GM18505 (cell line): ENCODE results near the gene VSIG10.

Source experiments
- ATAC-seq: cut with Tn5 transposase; IDR thresholded peaks from one replicate; pipeline ENCODE4 v1.9.1; 2021; ENCODE audit not compliant: unreplicated experiment
- POLR2A ChIP-seq: IDR thresholded peaks from 4 replicates; pipeline ENCODE4 v1.6.1; 2011; ENCODE audit warnings: borderline replicate concordance; ENCODE audit not compliant: insufficient read depth, insufficient read length; ENCODE audit errors: extremely low read depth

The VSIG10 gene

GRCh38 chr12:118060301-118061010 lies 43.4 kb downstream of the VSIG10 start:
- ATAC-seq: peak; percentile 27
- TF ChIP-seq POLR2A: no peak

- no peak for TF ChIP-seq POLR2A
- no peak for ATAC-seq
Measured at GRCh38 chr12:118059341-118060191, 44.2 kb downstream of the VSIG10 start.

- TF ChIP-seq POLR2A: no peak
- no peak for ATAC-seq
Measured at GRCh38 chr12:118058881-118059280, 44.9 kb downstream of the VSIG10 start.

- no peak for TF ChIP-seq POLR2A
- ATAC-seq: no peak
Measured at GRCh38 chr12:118058227-118058626, 45.6 kb downstream of the VSIG10 start.

GRCh38 chr12:118055865-118056773 lies 47.7 kb downstream of the VSIG10 start:
- TF ChIP-seq POLR2A: no peak
- no peak for ATAC-seq

- no peak for TF ChIP-seq POLR2A
- peak; percentile 59 for ATAC-seq
Measured at GRCh38 chr12:118055144-118055557, 48.7 kb downstream of the VSIG10 start.

GRCh38 chr12:118053071-118053985 lies 50.5 kb downstream of the VSIG10 start:
- ATAC-seq: no peak
- TF ChIP-seq POLR2A: no peak

- no peak for TF ChIP-seq POLR2A
- ATAC-seq: no peak
Measured at GRCh38 chr12:118052324-118053070, 51.3 kb downstream of the VSIG10 start.

GRCh38 chr12:118050972-118051910 lies 52.6 kb downstream of the VSIG10 start:
- no peak for TF ChIP-seq POLR2A
- ATAC-seq: no peak

- no peak for ATAC-seq
- TF ChIP-seq POLR2A: no peak
Measured at GRCh38 chr12:118046430-118046829, 57.4 kb downstream of the VSIG10 start.

GRCh38 chr12:118044577-118044976 lies 59.2 kb downstream of the VSIG10 start:
- ATAC-seq: no peak
- TF ChIP-seq POLR2A: no peak
